Gastrocnemius medialis (tissue), 4 donors: Measurements from ENCODE around the gene SFMBT2.

ENCODE experiments used
- POLR2A ChIP-seq, 2 donors: fragments of 450-650 bp; IDR thresholded peaks; one replicate each; pipeline ENCODE4 v1.6.1; 2017; ENCODE audit warnings: antibody characterized with exemption in 2 of 2, mild to moderate bottlenecking in 2 of 2, moderate library complexity in 2 of 2
- TF ChIP-seq, protein P1 (sequence below), 5 experiments: fragments of 450-650 bp in 3 of 5; fragments of 200-600 bp in 2 of 5; sonication (generic) in 2 of 5; IDR thresholded peaks in 4 of 5; conservative IDR thresholded peaks in 1 of 5; 1 replicate in 4 of 5; 2 replicates in 1 of 5; pipeline ENCODE4 v1.5.1; 2016 to 2019; ENCODE audit warnings: antibody characterized with exemption in 5 of 5, mild to moderate bottlenecking in 3 of 5, moderate library complexity in 3 of 5

DNA sequence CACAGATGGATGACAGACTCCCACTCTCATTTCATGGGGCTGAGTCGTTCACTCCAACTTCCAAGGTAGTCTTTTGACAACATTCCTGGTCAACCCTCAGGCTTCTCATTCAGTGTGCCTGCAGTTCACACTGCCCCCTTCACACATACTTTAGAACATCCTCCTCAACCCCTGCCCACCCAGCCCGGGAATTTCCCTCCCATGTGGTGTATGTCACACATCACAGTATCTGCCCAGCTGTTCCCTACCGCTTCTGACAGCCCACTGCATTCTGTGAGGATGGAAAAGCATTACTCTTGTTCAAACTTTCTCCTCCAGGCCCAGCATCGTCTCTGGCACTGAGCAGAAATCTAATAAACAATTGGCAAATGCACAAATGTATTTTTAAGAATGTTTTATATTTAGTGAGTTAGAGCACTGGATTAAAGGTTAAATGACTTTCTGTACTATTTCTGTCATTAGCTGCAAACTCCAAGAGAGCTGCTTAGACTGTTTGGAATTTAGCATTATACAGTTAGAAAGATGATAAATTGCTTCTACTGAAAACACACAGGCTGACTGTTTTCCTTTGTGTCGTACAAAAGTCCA lies 110.4 kb downstream of the SFMBT2 start:
- TF ChIP-seq POLR2A (IDR thresholded peaks at IDR 0.05) = no peak
- TF ChIP-seq, protein P1, sequence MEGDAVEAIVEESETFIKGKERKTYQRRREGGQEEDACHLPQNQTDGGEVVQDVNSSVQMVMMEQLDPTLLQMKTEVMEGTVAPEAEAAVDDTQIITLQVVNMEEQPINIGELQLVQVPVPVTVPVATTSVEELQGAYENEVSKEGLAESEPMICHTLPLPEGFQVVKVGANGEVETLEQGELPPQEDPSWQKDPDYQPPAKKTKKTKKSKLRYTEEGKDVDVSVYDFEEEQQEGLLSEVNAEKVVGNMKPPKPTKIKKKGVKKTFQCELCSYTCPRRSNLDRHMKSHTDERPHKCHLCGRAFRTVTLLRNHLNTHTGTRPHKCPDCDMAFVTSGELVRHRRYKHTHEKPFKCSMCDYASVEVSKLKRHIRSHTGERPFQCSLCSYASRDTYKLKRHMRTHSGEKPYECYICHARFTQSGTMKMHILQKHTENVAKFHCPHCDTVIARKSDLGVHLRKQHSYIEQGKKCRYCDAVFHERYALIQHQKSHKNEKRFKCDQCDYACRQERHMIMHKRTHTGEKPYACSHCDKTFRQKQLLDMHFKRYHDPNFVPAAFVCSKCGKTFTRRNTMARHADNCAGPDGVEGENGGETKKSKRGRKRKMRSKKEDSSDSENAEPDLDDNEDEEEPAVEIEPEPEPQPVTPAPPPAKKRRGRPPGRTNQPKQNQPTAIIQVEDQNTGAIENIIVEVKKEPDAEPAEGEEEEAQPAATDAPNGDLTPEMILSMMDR (IDR thresholded peaks at IDR 0.05 in 4 of 5, conservative IDR thresholded peaks at IDR 0.05 in 1 of 5) = no peak
